OCI-LY1 (cell line): Measurements from ENCODE around the gene PHLPP1.

Experiments
- CTCF ChIP-seq: fragments of 200-600 bp; sonication (generic), shearing (Covaris generic); IDR thresholded peaks from 2 replicates; pipeline ENCODE4 v1.5.1; 2017; ENCODE audit warnings: mild to moderate bottlenecking, antibody characterized with exemption, low read length, moderate library complexity, mixed read lengths
- EZH2 ChIP-seq: fragments of 200-600 bp; sonication (generic), shearing (Covaris generic); IDR thresholded peaks from 2 replicates; pipeline ENCODE4 v1.8.0; 2017; ENCODE audit warnings: borderline replicate concordance, mixed run types, mild to moderate bottlenecking, antibody characterized with exemption, low read length, moderate library complexity, mixed read lengths

- TF ChIP-seq CTCF: no peak
- no peak for TF ChIP-seq EZH2
These were observed 199.6 kb downstream of the PHLPP1 start for GRCh38 chr18:62914871-62915392.
